WTC11 (cell line): ENCODE measurements around the gene ZNF609. TPM values are rescaled to one million over a fixed set of nuclear protein-coding genes. Genes with fewer than 3 reads are reported as not detected.

Source experiments
- ATAC-seq: fragments of 200-7000 bp; cut with Tn5 transposase; 2 replicates; pipeline ENCODE4 v1.10.0; 2021; ENCODE audit warnings: mild to moderate bottlenecking, moderate library complexity
- CTCF ChIA-PET: fragments of 300-600 bp; sonication (Branson Sonifier 250); formaldehyde crosslinking; loops from one replicate; lab custom pipeline; 2021; ENCODE audit warnings: antibody characterized with exemption; lab: Charles Lee
- POLR2A ChIA-PET: fragments of 350-600 bp; sonication (Branson Sonifier 250); formaldehyde crosslinking; loops from one replicate; lab custom pipeline; 2021; ENCODE audit warnings: antibody characterized with exemption; lab: Charles Lee
- DNase-seq: peaks from one replicate; pipeline ENCODE4 v3.0.0; 2021; ENCODE audit warnings: low spot score
- H3K27ac Mint-ChIP-seq: 2 replicates; pipeline ENCODE4 v1.8.0; 2021; ENCODE audit warnings: mixed read lengths
- H3K27me3 Mint-ChIP-seq: 2 replicates; pipeline ENCODE4 v1.8.0; 2021; ENCODE audit warnings: low read depth, mild to moderate bottlenecking, moderate library complexity, mixed read lengths
- H3K36me3 Mint-ChIP-seq: 2 replicates; pipeline ENCODE4 v1.8.0; 2021; ENCODE audit warnings: mixed read lengths
- H3K4me1 Mint-ChIP-seq: 2 replicates; pipeline ENCODE4 v1.8.0; 2022; ENCODE audit warnings: mixed read lengths
- H3K4me3 Mint-ChIP-seq: 2 replicates; pipeline ENCODE4 v1.8.0; 2021; ENCODE audit warnings: mild to moderate bottlenecking, moderate library complexity, mixed read lengths
- H3K9me3 Mint-ChIP-seq: 2 replicates; pipeline ENCODE4 v1.8.0; 2021; ENCODE audit warnings: mixed read lengths
- ATF1 ChIP-seq: sonication (generic); formaldehyde crosslinking; IDR thresholded peaks from 2 replicates; pipeline ENCODE4 v1.8.1; 2023; ENCODE audit warnings: mild to moderate bottlenecking, moderate library complexity, missing genetic modification reagents
- CTCF ChIP-seq: fragments of 200-600 bp; IDR thresholded peaks from 2 replicates; pipeline ENCODE4 v1.8.0; 2022; ENCODE audit warnings: antibody characterized with exemption
- ELF4 ChIP-seq: sonication (generic); formaldehyde crosslinking; IDR thresholded peaks from 2 replicates; pipeline ENCODE4 v1.8.1; 2022; ENCODE audit warnings: low read depth, mild to moderate bottlenecking, moderate library complexity, missing genetic modification reagents
- ERG ChIP-seq: fragments of 250-450 bp; sonication (Bioruptor Pico); IDR thresholded peaks from 2 replicates; pipeline ENCODE4 v1.8.0; 2021; ENCODE audit warnings: mild to moderate bottlenecking
- FOXJ3 ChIP-seq: sonication (generic); formaldehyde crosslinking; IDR thresholded peaks from 2 replicates; pipeline ENCODE4 v1.9.0; 2021; ENCODE audit warnings: missing genetic modification reagents, mild to moderate bottlenecking, borderline replicate concordance
- GRHL2 ChIP-seq: fragments of 250-450 bp; sonication (Bioruptor Pico); IDR thresholded peaks from 2 replicates; pipeline ENCODE4 v1.8.0; 2022; ENCODE audit warnings: mild to moderate bottlenecking, moderate library complexity; ENCODE audit not compliant: insufficient replicate concordance, severe bottlenecking
- MAX ChIP-seq: sonication (generic); formaldehyde crosslinking; IDR thresholded peaks from 2 replicates; pipeline ENCODE4 v1.8.0; 2022; ENCODE audit warnings: mild to moderate bottlenecking, missing genetic modification reagents
- MXD4 ChIP-seq: fragments of 250-450 bp; sonication (Bioruptor Pico); IDR thresholded peaks from 2 replicates; pipeline ENCODE4 v1.8.0; 2021; ENCODE audit warnings: mild to moderate bottlenecking, moderate library complexity, borderline replicate concordance
- NFYB ChIP-seq: sonication (generic); formaldehyde crosslinking; conservative IDR thresholded peaks from 2 replicates; pipeline ENCODE4 v1.8.0; 2022; ENCODE audit warnings: low read depth, missing genetic modification reagents
- NR1H2 ChIP-seq: sonication (generic); formaldehyde crosslinking; IDR thresholded peaks from 2 replicates; pipeline ENCODE4 v1.9.0; 2021; ENCODE audit warnings: mild to moderate bottlenecking, moderate library complexity, missing genetic modification reagents
- OVOL2 ChIP-seq: fragments of 250-450 bp; sonication (Bioruptor Pico); IDR thresholded peaks from 2 replicates; pipeline ENCODE4 v1.9.0; 2021; ENCODE audit warnings: mild to moderate bottlenecking, borderline replicate concordance
- PREB ChIP-seq: sonication (generic); formaldehyde crosslinking; IDR thresholded peaks from 2 replicates; pipeline ENCODE4 v1.8.1; 2022; ENCODE audit warnings: mild to moderate bottlenecking, missing genetic modification reagents, moderate library complexity, borderline replicate concordance
- ZNF138 ChIP-seq: sonication (generic); formaldehyde crosslinking; conservative IDR thresholded peaks from 2 replicates; pipeline ENCODE4 v1.8.1; 2022; ENCODE audit warnings: mild to moderate bottlenecking, moderate library complexity, missing genetic modification reagents
- ZNF317 ChIP-seq: sonication (generic); formaldehyde crosslinking; IDR thresholded peaks from 2 replicates; pipeline ENCODE4 v1.8.1; 2023; ENCODE audit warnings: low read depth, mild to moderate bottlenecking, moderate library complexity, missing genetic modification reagents, borderline replicate concordance
- ZNF416 ChIP-seq: fragments of 250-450 bp; sonication (Bioruptor Pico); IDR thresholded peaks from 2 replicates; pipeline ENCODE4 v1.9.0; 2021; ENCODE audit warnings: mild to moderate bottlenecking, inconsistent platforms
- ZNF423 ChIP-seq: fragments of 250-450 bp; sonication (Bioruptor Pico); IDR thresholded peaks from 2 replicates; pipeline ENCODE4 v2.1.2; 2022; ENCODE audit warnings: mild to moderate bottlenecking, moderate library complexity
- total RNA-seq: library from RNA; stranded (reverse); gene quantifications from 3 replicates; pipeline ENCODE4 v1.2.3, GENCODE V29; 2021
- TF ChIP-seq, protein P1 (sequence below): fragments of 250-450 bp; sonication (Bioruptor Pico); IDR thresholded peaks from 2 replicates; pipeline ENCODE4 v1.9.0; 2021; ENCODE audit warnings: mild to moderate bottlenecking
- TF ChIP-seq, protein P2 (sequence below): fragments of 250-450 bp; sonication (Bioruptor Pico); IDR thresholded peaks from 2 replicates; pipeline ENCODE4 v1.9.0; 2021; ENCODE audit warnings: moderate library complexity, mild to moderate bottlenecking, inconsistent platforms, borderline replicate concordance
- TF ChIP-seq, protein P3 (sequence below): sonication (generic); formaldehyde crosslinking; IDR thresholded peaks from 2 replicates; pipeline ENCODE4 v1.8.1; 2023; ENCODE audit warnings: mild to moderate bottlenecking, missing genetic modification reagents, borderline replicate concordance

ZNF609 gene
- total RNA-seq, 1 experiment from 2014 or later = 47.4 TPM

- TF ChIP-seq, protein P1, sequence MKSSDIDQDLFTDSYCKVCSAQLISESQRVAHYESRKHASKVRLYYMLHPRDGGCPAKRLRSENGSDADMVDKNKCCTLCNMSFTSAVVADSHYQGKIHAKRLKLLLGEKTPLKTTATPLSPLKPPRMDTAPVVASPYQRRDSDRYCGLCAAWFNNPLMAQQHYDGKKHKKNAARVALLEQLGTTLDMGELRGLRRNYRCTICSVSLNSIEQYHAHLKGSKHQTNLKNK (CRISPR knock-in tag) = no peak
- TF ChIP-seq ZNF423 (CRISPR knock-in tag) (no peak), OVOL2 (CRISPR knock-in tag) (no peak)
Observed at GRCh38 chr15:64618138-64618537, 157.8 kb downstream of the ZNF609 start (continued).

DNA sequence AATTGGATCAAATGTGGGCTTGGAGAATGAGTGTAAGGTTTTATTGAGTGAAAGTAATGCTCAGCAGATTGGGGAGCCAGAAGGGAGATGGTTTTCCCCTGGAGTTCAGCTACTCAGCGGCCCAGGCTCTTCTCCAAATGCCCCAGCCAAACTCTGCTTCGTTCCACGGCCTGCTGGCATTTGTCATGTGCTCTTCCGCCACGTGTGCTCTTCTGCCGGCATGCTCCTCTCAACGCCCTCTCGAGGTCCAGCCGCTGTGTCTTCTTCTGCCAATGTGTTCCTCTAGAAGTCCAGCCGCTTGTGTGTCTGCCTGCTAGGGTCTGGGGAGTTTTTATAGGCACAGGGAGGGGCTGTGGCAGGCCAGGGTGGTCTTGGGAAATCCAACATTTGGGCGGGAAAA is 158.2 kb downstream of the ZNF609 start:
- H3K36me3 Mint-ChIP-seq = peaks cover 4% of the 10 kb centered on the region; the same call in 1 of the 2 replicates
- no peaks in the 10 kb centered on the region for H3K9me3 Mint-ChIP-seq
- peak; percentile 43; the same call in 1 of the 2 replicates for TF ChIP-seq MAX (CRISPR knock-in tag)
- no peak for TF ChIP-seq ZNF416
- 0 out of 2 replicates have a peak, but pooled peaks have one; percentile 55 for TF ChIP-seq ZNF317
- DNase-seq = no peak
- no peak for ATAC-seq
- ChIA-PET CTCF (no interaction called here), POLR2A (interaction anchor here (0.6 kb wide), 1 partner anchor 16 kb away, joined by 3 read pairs; no protein-coding TSS in a partner anchor)
- peak overlapping the region; percentile 9; the same call in 1 of the 2 replicates for H3K27ac Mint-ChIP-seq
- H3K27me3 Mint-ChIP-seq = peaks cover 14% of the 10 kb centered on the region
- H3K4me1 Mint-ChIP-seq = peaks cover 34% of the 10 kb centered on the region
- no peak overlapping the region for H3K4me3 Mint-ChIP-seq

DNA sequence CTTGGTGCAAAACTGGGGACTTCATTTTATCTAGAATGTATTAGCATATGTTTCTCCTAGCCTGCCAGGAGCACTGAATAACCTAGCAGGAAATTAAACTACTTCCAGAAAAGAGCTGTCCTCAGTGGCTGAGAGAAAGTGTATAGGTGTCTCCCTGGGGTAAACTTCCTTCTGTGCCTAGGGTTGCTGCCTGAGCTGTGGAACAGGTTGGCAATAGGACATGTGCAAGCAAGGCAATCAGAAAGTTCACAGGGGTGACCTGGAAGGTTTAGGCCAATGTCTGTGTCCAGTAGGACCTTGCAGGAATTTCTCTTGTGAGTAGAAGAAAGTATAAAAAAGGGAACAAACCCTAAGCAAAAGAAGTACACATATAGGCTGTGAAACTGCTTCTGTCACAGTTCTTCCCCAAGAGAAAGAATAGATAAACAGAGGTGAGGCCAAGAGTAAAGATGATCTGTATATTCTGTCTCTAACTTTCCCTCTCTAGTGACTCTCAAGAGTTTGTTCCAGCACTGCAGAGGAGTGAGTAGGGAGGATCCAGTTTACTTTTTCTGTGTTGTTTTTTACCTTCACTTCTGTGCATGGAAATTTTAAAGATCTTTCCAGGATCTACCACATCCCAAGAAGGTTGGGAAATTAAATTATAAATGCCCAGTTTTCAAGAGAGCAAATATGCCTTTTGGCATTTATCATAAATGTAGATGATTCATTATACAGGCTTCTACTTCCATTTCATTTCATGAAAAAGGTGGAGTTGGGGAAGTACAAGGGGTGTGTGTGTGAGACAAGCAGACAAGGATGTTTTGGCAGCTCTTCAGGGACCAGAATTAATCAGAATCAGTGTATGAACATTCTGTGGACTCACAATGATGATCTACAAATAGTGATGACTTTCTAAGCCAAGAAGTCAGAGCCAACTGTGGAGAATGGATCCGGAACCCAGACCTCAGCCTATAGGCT is 159.8 kb downstream of the ZNF609 start:
- no peak overlapping the region for H3K4me3 Mint-ChIP-seq
- H3K27ac Mint-ChIP-seq = 0 out of 2 replicates have a peak overlapping the region, but pooled peaks have one; percentile 52
- CTCF ChIA-PET = no interaction called here
- TF ChIP-seq ATF1 (CRISPR knock-in tag) (no peak), NFYB (CRISPR knock-in tag) (no peak), FOXJ3 (CRISPR knock-in tag) (no peak), MXD4 (no peak), CTCF (no peak), NR1H2 (CRISPR knock-in tag) (no peak), ZNF138 (CRISPR knock-in tag) (no peak), PREB (CRISPR knock-in tag) (no peak), ERG (CRISPR knock-in tag) (no peak), GRHL2 (CRISPR knock-in tag) (no peak), OVOL2 (CRISPR knock-in tag) (no peak), ELF4 (CRISPR knock-in tag) (no peak)
- TF ChIP-seq, protein P2, sequence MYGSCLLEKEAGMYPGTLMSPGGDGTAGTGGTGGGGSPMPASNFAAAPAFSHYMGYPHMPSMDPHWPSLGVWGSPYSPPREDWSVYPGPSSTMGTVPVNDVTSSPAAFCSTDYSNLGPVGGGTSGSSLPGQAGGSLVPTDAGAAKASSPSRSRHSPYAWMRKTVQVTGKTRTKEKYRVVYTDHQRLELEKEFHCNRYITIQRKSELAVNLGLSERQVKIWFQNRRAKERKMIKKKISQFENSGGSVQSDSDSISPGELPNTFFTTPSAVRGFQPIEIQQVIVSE (CRISPR knock-in tag) = no peak
- TF ChIP-seq, protein P3, sequence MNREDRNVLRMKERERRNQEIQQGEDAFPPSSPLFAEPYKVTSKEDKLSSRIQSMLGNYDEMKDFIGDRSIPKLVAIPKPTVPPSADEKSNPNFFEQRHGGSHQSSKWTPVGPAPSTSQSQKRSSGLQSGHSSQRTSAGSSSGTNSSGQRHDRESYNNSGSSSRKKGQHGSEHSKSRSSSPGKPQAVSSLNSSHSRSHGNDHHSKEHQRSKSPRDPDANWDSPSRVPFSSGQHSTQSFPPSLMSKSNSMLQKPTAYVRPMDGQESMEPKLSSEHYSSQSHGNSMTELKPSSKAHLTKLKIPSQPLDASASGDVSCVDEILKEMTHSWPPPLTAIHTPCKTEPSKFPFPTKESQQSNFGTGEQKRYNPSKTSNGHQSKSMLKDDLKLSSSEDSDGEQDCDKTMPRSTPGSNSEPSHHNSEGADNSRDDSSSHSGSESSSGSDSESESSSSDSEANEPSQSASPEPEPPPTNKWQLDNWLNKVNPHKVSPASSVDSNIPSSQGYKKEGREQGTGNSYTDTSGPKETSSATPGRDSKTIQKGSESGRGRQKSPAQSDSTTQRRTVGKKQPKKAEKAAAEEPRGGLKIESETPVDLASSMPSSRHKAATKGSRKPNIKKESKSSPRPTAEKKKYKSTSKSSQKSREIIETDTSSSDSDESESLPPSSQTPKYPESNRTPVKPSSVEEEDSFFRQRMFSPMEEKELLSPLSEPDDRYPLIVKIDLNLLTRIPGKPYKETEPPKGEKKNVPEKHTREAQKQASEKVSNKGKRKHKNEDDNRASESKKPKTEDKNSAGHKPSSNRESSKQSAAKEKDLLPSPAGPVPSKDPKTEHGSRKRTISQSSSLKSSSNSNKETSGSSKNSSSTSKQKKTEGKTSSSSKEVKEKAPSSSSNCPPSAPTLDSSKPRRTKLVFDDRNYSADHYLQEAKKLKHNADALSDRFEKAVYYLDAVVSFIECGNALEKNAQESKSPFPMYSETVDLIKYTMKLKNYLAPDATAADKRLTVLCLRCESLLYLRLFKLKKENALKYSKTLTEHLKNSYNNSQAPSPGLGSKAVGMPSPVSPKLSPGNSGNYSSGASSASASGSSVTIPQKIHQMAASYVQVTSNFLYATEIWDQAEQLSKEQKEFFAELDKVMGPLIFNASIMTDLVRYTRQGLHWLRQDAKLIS (CRISPR knock-in tag) = no peak

More for the DNA sequence above, 159.8 kb downstream of the ZNF609 start:
- POLR2A ChIA-PET = no interaction called here
- H3K4me1 Mint-ChIP-seq = peaks cover 34% of the 10 kb centered on the region
- DNase-seq (no peak), ATAC-seq (no peak)
- peaks cover 14% of the 10 kb centered on the region for H3K27me3 Mint-ChIP-seq
- H3K9me3 Mint-ChIP-seq = no peaks in the 10 kb centered on the region
- peaks cover 9% of the 10 kb centered on the region; the same call in 1 of the 2 replicates for H3K36me3 Mint-ChIP-seq
